Panc1 (cell line): ENCODE measurements around the gene CORO1C.

Source experiments
- TCF7L2 ChIP-seq: IDR thresholded peaks from 2 replicates; pipeline ENCODE4 v1.6.1; 2011; ENCODE audit warnings: mild to moderate bottlenecking, low read depth, low read length, inconsistent platforms
- TF ChIP-seq, protein P1 (sequence below), 2 experiments: IDR thresholded peaks; 2 replicates each; pipeline ENCODE4 v1.6.1; 2011 to 2012; ENCODE audit warnings: low read depth in 2 of 2, control low read depth in 1 of 2, low read length in 1 of 2, mild to moderate bottlenecking in 1 of 2, moderate library complexity in 1 of 2; ENCODE audit not compliant: insufficient read depth in 1 of 2

DNA sequence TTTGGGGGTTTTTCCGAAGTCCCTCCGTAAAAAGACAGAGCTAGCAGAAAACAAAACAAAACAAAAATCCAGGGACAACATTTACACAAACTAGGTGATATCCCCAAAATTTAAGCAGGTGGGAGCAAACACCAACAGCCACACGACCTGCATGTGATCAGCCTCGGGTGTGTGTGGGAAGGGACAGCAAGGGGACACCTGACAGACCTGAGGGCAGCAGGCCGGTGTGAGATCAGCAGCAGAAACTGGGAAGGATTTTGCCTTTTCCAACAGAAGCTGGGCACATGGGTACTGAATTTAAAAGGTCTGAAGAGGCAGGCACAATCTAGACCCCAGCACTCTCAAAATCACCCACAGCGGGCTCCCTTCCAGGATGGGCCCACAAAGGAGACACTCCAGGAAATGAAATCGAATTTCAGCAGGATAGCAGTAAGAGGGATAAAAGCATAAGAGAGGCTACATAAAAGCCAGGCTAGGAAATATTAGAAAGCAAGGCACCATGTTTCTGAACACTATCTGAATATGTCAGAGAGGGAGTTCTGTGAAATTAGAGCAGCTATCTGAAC lies 61.2 kb downstream of the CORO1C start:
- TF ChIP-seq, protein P1, sequence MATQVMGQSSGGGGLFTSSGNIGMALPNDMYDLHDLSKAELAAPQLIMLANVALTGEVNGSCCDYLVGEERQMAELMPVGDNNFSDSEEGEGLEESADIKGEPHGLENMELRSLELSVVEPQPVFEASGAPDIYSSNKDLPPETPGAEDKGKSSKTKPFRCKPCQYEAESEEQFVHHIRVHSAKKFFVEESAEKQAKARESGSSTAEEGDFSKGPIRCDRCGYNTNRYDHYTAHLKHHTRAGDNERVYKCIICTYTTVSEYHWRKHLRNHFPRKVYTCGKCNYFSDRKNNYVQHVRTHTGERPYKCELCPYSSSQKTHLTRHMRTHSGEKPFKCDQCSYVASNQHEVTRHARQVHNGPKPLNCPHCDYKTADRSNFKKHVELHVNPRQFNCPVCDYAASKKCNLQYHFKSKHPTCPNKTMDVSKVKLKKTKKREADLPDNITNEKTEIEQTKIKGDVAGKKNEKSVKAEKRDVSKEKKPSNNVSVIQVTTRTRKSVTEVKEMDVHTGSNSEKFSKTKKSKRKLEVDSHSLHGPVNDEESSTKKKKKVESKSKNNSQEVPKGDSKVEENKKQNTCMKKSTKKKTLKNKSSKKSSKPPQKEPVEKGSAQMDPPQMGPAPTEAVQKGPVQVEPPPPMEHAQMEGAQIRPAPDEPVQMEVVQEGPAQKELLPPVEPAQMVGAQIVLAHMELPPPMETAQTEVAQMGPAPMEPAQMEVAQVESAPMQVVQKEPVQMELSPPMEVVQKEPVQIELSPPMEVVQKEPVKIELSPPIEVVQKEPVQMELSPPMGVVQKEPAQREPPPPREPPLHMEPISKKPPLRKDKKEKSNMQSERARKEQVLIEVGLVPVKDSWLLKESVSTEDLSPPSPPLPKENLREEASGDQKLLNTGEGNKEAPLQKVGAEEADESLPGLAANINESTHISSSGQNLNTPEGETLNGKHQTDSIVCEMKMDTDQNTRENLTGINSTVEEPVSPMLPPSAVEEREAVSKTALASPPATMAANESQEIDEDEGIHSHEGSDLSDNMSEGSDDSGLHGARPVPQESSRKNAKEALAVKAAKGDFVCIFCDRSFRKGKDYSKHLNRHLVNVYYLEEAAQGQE (IDR thresholded peaks at IDR 0.05; ENCODE audit: insufficient read depth in 1 of 2, low read depth in 2 of 2, low read length in 1 of 2): no peak
- TF ChIP-seq TCF7L2: no peak
